ENCODE data around the gene PLXNB2. TPM values are rescaled to one million over a fixed set of nuclear protein-coding genes. Genes with fewer than 3 reads are reported as not detected.
A peak's percentile ranks its signal among the peaks of the same experiment; 100 is the strongest.
"Not testable (repeated sequence)": the region's sequence is repeated elsewhere in the genome, so short reads cannot be mapped to it uniquely, and the experiment has no call there.

PLXNB2 gene
- 51.2 and 52.5 TPM in 2 replicates for total RNA-seq (2014; rRNA removed; shearing (Covaris generic))
- polyA plus RNA-seq (2014; cell fraction: nucleus; rRNA removed), result 69.6 and 88.4 TPM in 2 replicates

DNA sequence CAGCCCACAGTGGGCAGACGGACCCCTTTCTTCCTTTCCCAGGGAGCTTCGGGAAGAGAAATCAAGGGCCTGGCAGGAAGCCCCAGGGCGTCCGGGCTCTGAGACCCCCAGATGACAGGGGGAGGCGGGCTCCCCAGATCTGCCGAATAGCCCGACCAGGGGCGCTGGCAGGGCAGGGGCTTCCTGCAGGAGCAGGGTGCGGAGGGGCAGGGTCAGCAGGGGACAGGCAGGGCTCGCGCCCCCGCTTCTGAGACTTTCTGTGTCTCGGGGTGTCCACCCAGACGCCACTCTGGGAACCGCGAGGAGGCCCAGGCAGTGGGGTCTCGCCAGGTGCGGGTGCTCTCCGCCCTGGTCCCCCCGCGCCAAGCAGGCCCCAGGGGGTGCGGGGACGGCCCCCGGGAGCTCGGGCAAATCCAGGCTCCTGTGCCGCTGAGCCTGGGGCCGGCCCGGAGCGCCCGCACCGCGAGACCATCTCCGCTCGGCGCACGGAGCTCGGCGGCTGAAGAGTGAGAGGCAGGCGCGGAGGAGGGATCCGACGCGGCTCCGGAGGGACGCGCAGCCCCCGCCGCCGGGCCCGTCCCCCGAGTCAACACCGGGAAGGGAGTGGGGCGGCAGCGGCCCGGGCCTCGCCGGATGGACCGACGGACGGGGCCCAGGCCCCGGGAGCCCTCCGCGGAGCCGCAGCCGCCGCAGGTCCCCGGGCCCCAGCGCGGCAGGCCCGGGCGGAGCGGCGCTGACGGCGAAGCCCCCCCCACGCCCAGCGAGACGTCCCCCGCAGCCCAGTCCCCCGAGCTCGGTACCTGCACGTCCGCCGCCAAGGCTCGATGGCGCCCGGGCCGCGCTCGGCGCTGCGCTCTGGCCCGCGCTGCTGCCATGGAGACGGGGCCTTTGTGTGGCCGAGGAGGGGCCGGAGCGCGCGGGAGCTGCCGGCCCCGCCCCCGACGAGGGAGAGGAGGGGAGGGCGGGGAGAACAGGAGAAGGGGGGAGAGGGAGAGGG lies at the start of gene PLXNB2:
Gene PLXNB2 (minus strand): TSS at position 894 of the 997 bp plus-strand sequence. CDS start 17,062 bp downstream, outside the sequence.
- peak; percentile 54 for DNase-seq (ENCODE audit: extremely low read depth, low read depth)

- DNase-seq (ENCODE audit: extremely low read depth, low read depth), result no peak
Observed at GRCh38 chr22:50357222-50357621, 49.8 kb upstream of the PLXNB2 start.

GRCh38 chr22:50356186-50356585 lies 48.7 kb upstream of the PLXNB2 start:
- DNase-seq (ENCODE audit: extremely low read depth, low read depth), result no peak

GRCh38 chr22:50348058-50348457 lies 40.6 kb upstream of the PLXNB2 start:
- DNase-seq (ENCODE audit: extremely low read depth, low read depth), result no peak

- DNase-seq (ENCODE audit: extremely low read depth, low read depth), result no peak
Observed at GRCh38 chr22:50347157-50347556, 39.7 kb upstream of the PLXNB2 start.

DNA sequence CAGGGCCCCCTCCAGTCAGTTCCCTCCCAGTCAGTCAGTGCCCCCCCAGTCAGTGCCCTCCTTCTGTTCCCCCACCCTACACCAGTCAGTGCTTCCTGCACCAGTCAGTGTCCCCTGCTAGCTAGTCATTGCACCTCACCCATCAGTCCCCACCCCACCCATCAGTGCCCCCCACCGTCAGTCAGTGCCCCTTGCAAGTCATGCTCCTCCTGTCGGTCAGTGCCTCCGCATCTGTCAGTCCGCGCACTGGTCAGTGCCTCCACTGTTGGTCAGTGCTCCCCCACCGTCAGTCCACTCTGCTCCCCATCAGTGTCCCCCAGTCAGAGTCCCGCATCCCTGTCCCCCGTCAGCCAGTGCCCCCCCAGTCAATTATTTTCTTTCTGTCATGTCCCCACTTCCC lies 39.0 kb upstream of the PLXNB2 start:
- DNase-seq (ENCODE audit: extremely low read depth, low read depth), result no peak

- no peak for DNase-seq (ENCODE audit: extremely low read depth, low read depth)
Observed at GRCh38 chr22:50343541-50343935, 36.1 kb upstream of the PLXNB2 start.

GRCh38 chr22:50342651-50343540 lies 35.5 kb upstream of the PLXNB2 start, which contains the start of gene PPP6R2:
TSS of gene PPP6R2 (plus strand) at chr22:50343327. CDS start at chr22:50393909, 50,582 bp downstream.
- DNase-seq (ENCODE audit: extremely low read depth, low read depth), result peak; percentile 53

DNA sequence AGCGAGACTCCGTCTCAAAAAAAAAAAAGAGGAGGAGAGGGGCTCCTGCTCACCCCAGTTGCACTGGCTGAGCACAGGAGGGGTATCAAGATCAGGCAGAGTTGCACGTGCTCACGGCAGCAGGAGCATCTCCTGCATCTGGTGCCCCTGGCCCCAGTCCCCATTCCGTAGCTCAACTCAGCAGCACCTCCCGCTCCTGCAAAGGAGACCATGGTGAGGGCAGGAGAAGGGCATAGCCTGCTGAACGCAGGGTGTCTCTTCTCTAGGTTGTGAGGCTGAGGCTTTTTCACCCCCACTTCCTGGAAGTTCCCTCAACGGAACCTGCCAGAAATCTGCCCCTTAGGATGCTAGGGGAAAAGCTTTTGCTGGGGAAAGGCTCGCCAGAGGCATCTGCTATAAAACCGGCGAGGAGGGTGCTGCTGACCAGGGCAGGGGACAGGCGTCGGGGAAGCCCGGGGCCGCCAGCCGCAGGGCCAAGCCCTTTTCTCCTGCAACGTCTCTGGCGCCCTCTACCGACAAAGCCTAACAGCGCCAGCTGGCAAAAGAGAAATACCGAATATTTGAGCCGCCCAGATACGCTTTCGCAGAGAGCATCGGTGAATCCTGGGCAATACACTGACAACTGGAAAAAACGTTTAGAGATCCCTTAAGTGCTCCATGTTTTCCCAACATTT lies 34.7 kb upstream of the PLXNB2 start:
- DNase-seq (ENCODE audit: extremely low read depth, low read depth), result peak; percentile 84

GRCh38 chr22:50339945-50340879 lies 32.8 kb upstream of the PLXNB2 start:
- DNase-seq (ENCODE audit: extremely low read depth, low read depth), result peak; percentile 19

DNA sequence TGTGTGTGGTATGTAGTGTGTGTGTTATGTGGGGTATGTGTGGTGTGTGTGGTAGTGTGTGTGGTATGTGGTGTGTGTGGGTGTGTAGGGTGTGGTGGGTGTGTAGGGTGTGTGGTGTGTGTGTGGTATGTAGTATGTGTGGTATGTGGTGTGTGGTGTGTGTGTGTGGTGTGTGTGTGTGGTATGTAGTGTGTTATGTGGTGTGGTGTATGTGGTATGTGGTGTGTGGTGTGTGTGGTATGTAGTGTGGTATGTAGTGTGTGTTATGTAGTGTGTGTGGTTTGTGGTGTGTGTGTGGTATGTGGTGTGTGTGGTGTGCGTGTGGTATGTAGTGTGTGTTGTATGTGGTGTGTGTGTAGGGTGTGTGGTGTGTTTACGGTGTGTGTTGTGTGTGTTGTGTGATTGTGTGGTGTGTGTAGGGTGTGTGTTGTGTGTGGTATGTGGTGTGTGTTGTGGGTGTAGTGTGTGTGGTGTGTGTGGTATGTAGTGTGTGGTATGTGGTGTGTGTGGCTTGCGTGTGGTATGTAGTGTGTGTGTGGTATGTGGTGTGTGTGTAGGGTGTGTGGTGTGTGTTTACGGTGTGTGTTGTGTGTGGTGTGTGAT lies 31.5 kb upstream of the PLXNB2 start:
- no peak for DNase-seq (ENCODE audit: extremely low read depth, low read depth)

DNA sequence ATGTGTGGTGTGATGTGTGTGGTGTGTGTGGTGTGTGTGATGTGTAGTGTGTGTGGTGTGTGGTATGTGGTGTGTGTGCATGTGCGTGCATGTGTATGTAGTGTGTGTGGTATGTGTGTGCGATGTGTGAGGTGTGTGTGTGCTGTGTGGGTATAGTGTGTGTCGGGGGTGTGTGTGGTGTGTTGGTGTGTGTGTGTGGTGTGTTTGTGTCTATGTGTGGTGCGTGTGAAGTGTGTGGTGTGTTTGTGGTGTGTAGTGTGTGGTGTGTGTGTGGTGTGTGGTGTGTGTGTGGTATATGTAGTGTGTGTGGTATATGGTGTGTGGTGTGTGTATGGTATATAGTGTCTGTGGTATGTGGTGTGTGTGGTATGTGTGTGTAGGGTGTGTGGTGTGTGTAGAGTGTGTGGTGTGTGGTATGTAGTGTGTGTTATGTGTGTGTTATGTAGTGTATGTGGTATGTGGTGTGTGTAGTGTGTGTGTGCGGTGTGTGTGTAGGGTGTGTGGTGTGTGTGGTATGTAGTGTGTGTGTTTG lies 30.7 kb upstream of the PLXNB2 start:
- DNase-seq (ENCODE audit: extremely low read depth, low read depth), result no peak

- DNase-seq (ENCODE audit: extremely low read depth, low read depth), result no peak
Observed at GRCh38 chr22:50337262-50338041, 30.0 kb upstream of the PLXNB2 start.

GRCh38 chr22:50334433-50334832 lies 27.0 kb upstream of the PLXNB2 start:
- not testable (repeated sequence) for DNase-seq (ENCODE audit: extremely low read depth, low read depth)

- no peak for DNase-seq (ENCODE audit: extremely low read depth, low read depth)
Observed at GRCh38 chr22:50329236-50329635, 21.8 kb upstream of the PLXNB2 start.

GRCh38 chr22:50327711-50328019 lies 20.2 kb upstream of the PLXNB2 start:
- DNase-seq (ENCODE audit: extremely low read depth, low read depth), result no peak

- DNase-seq (ENCODE audit: extremely low read depth, low read depth), result peak; percentile 59
Observed at GRCh38 chr22:50326956-50327710, 19.7 kb upstream of the PLXNB2 start, which contains the start of gene DENND6B. TSS of gene DENND6B (minus strand) at chr22:50327012. CDS start at chr22:50326988, 24 bp downstream.
